ENCODE data around the gene IL2RA.

IL2RA gene

GRCh38 chr10:5989756-5990155 is 72.4 kb downstream of the IL2RA start:
- in situ Hi-C loops (cut with MboI; ENCODE audit: low sequenced_read_pairs), result no loop called here

- in situ Hi-C loops (cut with MboI; ENCODE audit: low sequenced_read_pairs), result no loop called here
Observed at GRCh38 chr10:5988336-5988920, 73.7 kb downstream of the IL2RA start.

GRCh38 chr10:5987747-5988146 is 74.4 kb downstream of the IL2RA start:
- in situ Hi-C loops (cut with MboI; ENCODE audit: low sequenced_read_pairs), result no loop called here

- in situ Hi-C loops (cut with MboI; ENCODE audit: low sequenced_read_pairs), result no loop called here
Observed at GRCh38 chr10:5985029-5985428, 77.1 kb downstream of the IL2RA start.

GRCh38 chr10:5983774-5984173 is 78.4 kb downstream of the IL2RA start:
- in situ Hi-C loops (cut with MboI; ENCODE audit: low sequenced_read_pairs), result no loop called here

GRCh38 chr10:5981529-5981928 is 80.6 kb downstream of the IL2RA start:
- in situ Hi-C loops (cut with MboI; ENCODE audit: low sequenced_read_pairs), result no loop called here

- in situ Hi-C loops (cut with MboI; ENCODE audit: low sequenced_read_pairs), result no loop called here
Observed at GRCh38 chr10:5978230-5978489, 84.0 kb downstream of the IL2RA start.

GRCh38 chr10:5977471-5978229 is 84.5 kb downstream of the IL2RA start, which contains the start of gene IL15RA:
Gene IL15RA, minus strand, starts transcription at chr10:5977543. Its CDS starts 51 bp downstream, at chr10:5977492.
- in situ Hi-C loops (cut with MboI; ENCODE audit: low sequenced_read_pairs), result no loop called here

GRCh38 chr10:5976512-5977470 is 85.4 kb downstream of the IL2RA start:
- in situ Hi-C loops (cut with MboI; ENCODE audit: low sequenced_read_pairs), result no loop called here

GRCh38 chr10:5975641-5976473 is 86.3 kb downstream of the IL2RA start:
- in situ Hi-C loops (cut with MboI; ENCODE audit: low sequenced_read_pairs), result no loop called here

- in situ Hi-C loops (cut with MboI; ENCODE audit: low sequenced_read_pairs), result no loop called here
Observed at GRCh38 chr10:5973069-5973468, 89.1 kb downstream of the IL2RA start.

GRCh38 chr10:5971886-5972285 is 90.3 kb downstream of the IL2RA start:
- in situ Hi-C loops (cut with MboI; ENCODE audit: low sequenced_read_pairs), result no loop called here

- in situ Hi-C loops (cut with MboI; ENCODE audit: low sequenced_read_pairs), result no loop called here
Observed at GRCh38 chr10:5971315-5971832, 90.8 kb downstream of the IL2RA start.

GRCh38 chr10:5970527-5970926 is 91.6 kb downstream of the IL2RA start:
- in situ Hi-C loops (cut with MboI; ENCODE audit: low sequenced_read_pairs), result no loop called here

GRCh38 chr10:5970066-5970465 is 92.1 kb downstream of the IL2RA start:
- in situ Hi-C loops (cut with MboI; ENCODE audit: low sequenced_read_pairs), result no loop called here

GRCh38 chr10:5968681-5969453 is 93.3 kb downstream of the IL2RA start:
- in situ Hi-C loops (cut with MboI; ENCODE audit: low sequenced_read_pairs), result no loop called here

- in situ Hi-C loops (cut with MboI; ENCODE audit: low sequenced_read_pairs), result no loop called here
Observed at GRCh38 chr10:5968037-5968680, 94.0 kb downstream of the IL2RA start.

- in situ Hi-C loops (cut with MboI; ENCODE audit: low sequenced_read_pairs), result no loop called here
Observed at GRCh38 chr10:5965266-5965665, 96.9 kb downstream of the IL2RA start.

- in situ Hi-C loops (cut with MboI; ENCODE audit: low sequenced_read_pairs), result no loop called here
Observed at GRCh38 chr10:5964736-5965135, 97.4 kb downstream of the IL2RA start.
